Skin of body (tissue), 2 donors: Measurements from ENCODE around the gene GNAI3. TPM values are rescaled to one million over a fixed set of nuclear protein-coding genes. Genes with fewer than 3 reads are reported as not detected.

Experiments used
- DNase-seq: peaks from one replicate; lab custom pipeline; 2025; lab: John Stamatoyannopoulos, UW
- total RNA-seq: library from RNA; depleted of rRNA; stranded (reverse); fragments of >200 nt; gene quantifications from one replicate; pipeline ENCODE4 v1.2.3, GENCODE V29; 2014

GNAI3 gene
- total RNA-seq, 1 donor from 2014 or later, result 11.8 TPM

- no peak for DNase-seq
Measured at GRCh38 chr1:109622895-109623294, 74.5 kb downstream of the GNAI3 start.

GRCh38 chr1:109623601-109624161 is 75.3 kb downstream of the GNAI3 start:
- no peak for DNase-seq

- no peak for DNase-seq
Measured at GRCh38 chr1:109624201-109625010, 76.0 kb downstream of the GNAI3 start.

GRCh38 chr1:109625176-109625575 is 76.8 kb downstream of the GNAI3 start:
- no peak for DNase-seq

GRCh38 chr1:109625601-109626560 is 77.5 kb downstream of the GNAI3 start:
- DNase-seq, result no peak

GRCh38 chr1:109626682-109627408 is 78.4 kb downstream of the GNAI3 start:
- DNase-seq, result no peak

GRCh38 chr1:109627692-109628399 is 79.4 kb downstream of the GNAI3 start:
- no peak for DNase-seq

- DNase-seq, result no peak
Measured at GRCh38 chr1:109628540-109629321, 80.3 kb downstream of the GNAI3 start.

- no peak for DNase-seq
Measured at GRCh38 chr1:109629372-109630030, 81.1 kb downstream of the GNAI3 start.

GRCh38 chr1:109630081-109630897 is 81.9 kb downstream of the GNAI3 start:
- no peak for DNase-seq

GRCh38 chr1:109630898-109631512 is 82.6 kb downstream of the GNAI3 start:
- DNase-seq, result no peak

GRCh38 chr1:109631513-109632505 is 83.4 kb downstream of the GNAI3 start:
- DNase-seq, result no peak

- DNase-seq, result no peak
Measured at GRCh38 chr1:109632671-109633346, 84.4 kb downstream of the GNAI3 start.

GRCh38 chr1:109634292-109634691 is 85.9 kb downstream of the GNAI3 start:
- DNase-seq, result no peak

- DNase-seq, result no peak
Measured at GRCh38 chr1:109634771-109635750, 86.6 kb downstream of the GNAI3 start.
